ENCODE data around the gene MYL6.

MYL6 gene

GRCh38 chr12:56146492-56147460 is 11.4 kb upstream of the MYL6 start:
- TF ChIP-seq TAF1 (IDR thresholded peaks at IDR 0.05; ENCODE audit: borderline replicate concordance, insufficient read depth, low read length) (no peak), FOXP2 (optimal IDR thresholded peaks at IDR 0.05; ENCODE audit: borderline replicate concordance, extremely low read depth, extremely low read length, insufficient read depth) (no peak), SIN3A (IDR thresholded peaks at IDR 0.05; ENCODE audit: borderline replicate concordance, insufficient read depth, low read length) (0 out of 2 replicates have a peak, but pooled peaks have one; percentile 14)
- TF ChIP-seq, protein P1, sequence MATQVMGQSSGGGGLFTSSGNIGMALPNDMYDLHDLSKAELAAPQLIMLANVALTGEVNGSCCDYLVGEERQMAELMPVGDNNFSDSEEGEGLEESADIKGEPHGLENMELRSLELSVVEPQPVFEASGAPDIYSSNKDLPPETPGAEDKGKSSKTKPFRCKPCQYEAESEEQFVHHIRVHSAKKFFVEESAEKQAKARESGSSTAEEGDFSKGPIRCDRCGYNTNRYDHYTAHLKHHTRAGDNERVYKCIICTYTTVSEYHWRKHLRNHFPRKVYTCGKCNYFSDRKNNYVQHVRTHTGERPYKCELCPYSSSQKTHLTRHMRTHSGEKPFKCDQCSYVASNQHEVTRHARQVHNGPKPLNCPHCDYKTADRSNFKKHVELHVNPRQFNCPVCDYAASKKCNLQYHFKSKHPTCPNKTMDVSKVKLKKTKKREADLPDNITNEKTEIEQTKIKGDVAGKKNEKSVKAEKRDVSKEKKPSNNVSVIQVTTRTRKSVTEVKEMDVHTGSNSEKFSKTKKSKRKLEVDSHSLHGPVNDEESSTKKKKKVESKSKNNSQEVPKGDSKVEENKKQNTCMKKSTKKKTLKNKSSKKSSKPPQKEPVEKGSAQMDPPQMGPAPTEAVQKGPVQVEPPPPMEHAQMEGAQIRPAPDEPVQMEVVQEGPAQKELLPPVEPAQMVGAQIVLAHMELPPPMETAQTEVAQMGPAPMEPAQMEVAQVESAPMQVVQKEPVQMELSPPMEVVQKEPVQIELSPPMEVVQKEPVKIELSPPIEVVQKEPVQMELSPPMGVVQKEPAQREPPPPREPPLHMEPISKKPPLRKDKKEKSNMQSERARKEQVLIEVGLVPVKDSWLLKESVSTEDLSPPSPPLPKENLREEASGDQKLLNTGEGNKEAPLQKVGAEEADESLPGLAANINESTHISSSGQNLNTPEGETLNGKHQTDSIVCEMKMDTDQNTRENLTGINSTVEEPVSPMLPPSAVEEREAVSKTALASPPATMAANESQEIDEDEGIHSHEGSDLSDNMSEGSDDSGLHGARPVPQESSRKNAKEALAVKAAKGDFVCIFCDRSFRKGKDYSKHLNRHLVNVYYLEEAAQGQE (IDR thresholded peaks at IDR 0.05; ENCODE audit: insufficient read depth in 1 of 2, low read depth in 2 of 2, low read length in 2 of 2): no peak

GRCh38 chr12:56150563-56150962 is 7.6 kb upstream of the MYL6 start:
- TF ChIP-seq, protein P1 (IDR thresholded peaks at IDR 0.05; ENCODE audit: insufficient read depth in 1 of 2, low read depth in 2 of 2, low read length in 2 of 2): no peak
- TF ChIP-seq FOXP2 (optimal IDR thresholded peaks at IDR 0.05; ENCODE audit: borderline replicate concordance, extremely low read depth, extremely low read length, insufficient read depth): no peak

DNA sequence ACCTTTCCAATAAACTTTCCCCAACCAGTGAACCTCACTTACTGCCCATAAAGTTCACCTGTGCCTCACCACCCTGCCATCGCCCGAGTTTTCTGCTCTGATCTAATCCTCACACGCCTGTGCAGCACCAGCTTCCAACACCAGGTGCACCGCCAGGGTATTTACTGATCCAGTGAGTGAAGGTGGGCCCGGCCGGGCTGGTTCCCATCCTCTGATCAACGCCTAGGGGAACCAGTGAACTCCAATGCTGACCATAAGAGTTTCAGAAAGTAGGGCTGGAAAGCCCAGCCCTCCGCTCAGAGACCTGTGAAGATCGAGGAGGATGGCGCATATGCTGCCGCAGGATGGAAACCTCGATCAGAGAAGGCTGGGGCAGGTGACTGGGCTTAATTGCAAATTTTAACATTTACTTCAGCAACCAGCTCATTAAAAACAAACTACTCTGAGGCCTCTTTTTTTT is 6.5 kb upstream of the MYL6 start:
- TF ChIP-seq POLR2AphosphoS5 (IDR thresholded peaks at IDR 0.05; ENCODE audit: low read depth, low read length) (no peak), TAF1 (IDR thresholded peaks at IDR 0.05; ENCODE audit: borderline replicate concordance, insufficient read depth, low read length) (peak; percentile 41; the same call in 1 of the 2 replicates)

DNA sequence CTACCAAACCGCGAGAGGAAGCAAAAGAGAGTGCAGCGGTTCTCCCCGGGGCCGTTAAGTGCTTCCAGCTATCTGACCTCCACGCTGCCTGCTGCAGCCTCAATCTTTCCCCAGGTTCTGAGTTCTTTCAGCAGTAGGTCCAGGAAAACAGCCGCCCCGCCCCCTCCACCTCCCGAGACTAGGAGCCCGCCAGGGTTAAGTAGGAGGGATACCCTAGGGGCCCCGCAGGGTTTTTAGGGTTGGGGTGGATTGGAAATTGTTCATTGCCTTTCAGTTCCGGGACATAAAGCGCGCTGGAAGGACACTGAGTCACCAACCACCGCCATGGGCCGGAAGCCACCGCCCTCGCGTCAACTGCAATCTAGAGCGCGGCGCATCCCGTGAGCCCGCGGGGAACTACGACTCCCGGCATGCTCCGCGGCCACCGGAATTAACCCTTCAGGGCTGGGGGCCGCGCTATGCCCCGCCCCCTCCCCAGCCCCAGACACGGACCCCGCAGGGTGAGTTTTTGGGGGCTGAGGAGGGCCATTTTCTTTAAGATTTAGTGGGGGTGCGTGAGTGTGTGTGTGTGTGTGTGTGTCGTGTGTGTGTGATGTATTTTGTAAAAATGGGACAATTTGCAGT is 5.9 kb upstream of the MYL6 start, which contains the start of gene MYL6B:
Gene MYL6B (plus strand): TSS at position 456 of the 624 bp plus-strand sequence. CDS start 1,332 bp downstream, outside the sequence.
- TF ChIP-seq TAF1 (IDR thresholded peaks at IDR 0.05; ENCODE audit: borderline replicate concordance, insufficient read depth, low read length) (0 out of 2 replicates have a peak, but pooled peaks have one; percentile 15), POLR2AphosphoS5 (IDR thresholded peaks at IDR 0.05; ENCODE audit: low read depth, low read length) (peak; percentile 84), SIN3A (IDR thresholded peaks at IDR 0.05; ENCODE audit: borderline replicate concordance, insufficient read depth, low read length) (peak; percentile 59; the same call in 1 of the 2 replicates), FOXP2 (optimal IDR thresholded peaks at IDR 0.05; ENCODE audit: borderline replicate concordance, extremely low read depth, extremely low read length, insufficient read depth) (peak; percentile 96)
- TF ChIP-seq, protein P1 (IDR thresholded peaks at IDR 0.05; ENCODE audit: insufficient read depth in 1 of 2, low read depth in 2 of 2, low read length in 2 of 2): no peak

GRCh38 chr12:56152756-56153677 is 5.1 kb upstream of the MYL6 start:
- no peak for TF ChIP-seq SIN3A (IDR thresholded peaks at IDR 0.05; ENCODE audit: borderline replicate concordance, insufficient read depth, low read length)
- no peak for TF ChIP-seq TAF1 (IDR thresholded peaks at IDR 0.05; ENCODE audit: borderline replicate concordance, insufficient read depth, low read length)
- TF ChIP-seq FOXP2 (optimal IDR thresholded peaks at IDR 0.05; ENCODE audit: borderline replicate concordance, extremely low read depth, extremely low read length, insufficient read depth): no peak
- TF ChIP-seq, protein P1 (IDR thresholded peaks at IDR 0.05; ENCODE audit: insufficient read depth in 1 of 2, low read depth in 2 of 2, low read length in 2 of 2): no peak
- TF ChIP-seq POLR2AphosphoS5 (IDR thresholded peaks at IDR 0.05; ENCODE audit: low read depth, low read length): no peak

Data from PFSK-1 (cell line).